ENCODE results near the gene PDGFC. TPM values are rescaled to one million over a fixed set of nuclear protein-coding genes. Genes with fewer than 3 reads are reported as not detected.

The PDGFC gene
- total RNA-seq, 2 experiments from 2014 or later = not detected

- intact Hi-C loops (cut with micrococcal nuclease) = no loop called here
- H3K4me1 Mint-ChIP-seq (ENCODE audit: low read depth) = no peaks in the 10 kb centered on the region
- ChIA-PET POLR2A (no interaction called here), CTCF (no interaction called here)
- no peak overlapping the region for H3K4me3 Mint-ChIP-seq
- no peaks in the 10 kb centered on the region for H3K36me3 Mint-ChIP-seq
- H3K27ac Mint-ChIP-seq = no peak overlapping the region
- peaks cover 2% of the 10 kb centered on the region for H3K9me3 Mint-ChIP-seq
- no peaks in the 10 kb centered on the region for H3K27me3 Mint-ChIP-seq
- DNase-seq = no peak
Observed at GRCh38 chr4:156956826-156957368, 14.7 kb downstream of the PDGFC start.

DNA sequence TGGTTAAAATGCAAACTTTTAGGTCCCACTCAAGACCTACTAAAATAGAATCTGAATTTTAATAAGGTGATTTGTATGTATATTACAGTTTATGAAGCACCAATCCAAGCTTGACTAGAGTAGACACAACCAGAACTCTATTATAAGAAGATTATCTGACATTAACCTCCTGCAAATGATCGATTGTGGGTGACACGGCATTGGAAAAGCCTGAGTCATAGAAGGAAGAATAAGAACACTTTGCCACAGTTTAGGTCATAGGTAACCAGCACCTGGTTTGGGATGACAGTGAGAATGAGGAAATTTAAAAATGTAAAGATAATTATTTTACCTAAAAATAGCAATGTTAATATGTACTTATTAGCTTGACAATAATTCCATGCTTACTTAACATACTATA is 15.2 kb downstream of the PDGFC start:
- Mint-ChIP-seq H3K4me3 (no peak overlapping the region), H3K4me1 (ENCODE audit: low read depth) (no peaks in the 10 kb centered on the region), H3K36me3 (no peaks in the 10 kb centered on the region), H3K27ac (no peak overlapping the region), H3K9me3 (peaks cover 2% of the 10 kb centered on the region), H3K27me3 (no peaks in the 10 kb centered on the region)
- intact Hi-C loops (cut with micrococcal nuclease) = no loop called here
- CTCF ChIA-PET = no interaction called here
- POLR2A ChIA-PET = no interaction called here
- DNase-seq = no peak

DNA sequence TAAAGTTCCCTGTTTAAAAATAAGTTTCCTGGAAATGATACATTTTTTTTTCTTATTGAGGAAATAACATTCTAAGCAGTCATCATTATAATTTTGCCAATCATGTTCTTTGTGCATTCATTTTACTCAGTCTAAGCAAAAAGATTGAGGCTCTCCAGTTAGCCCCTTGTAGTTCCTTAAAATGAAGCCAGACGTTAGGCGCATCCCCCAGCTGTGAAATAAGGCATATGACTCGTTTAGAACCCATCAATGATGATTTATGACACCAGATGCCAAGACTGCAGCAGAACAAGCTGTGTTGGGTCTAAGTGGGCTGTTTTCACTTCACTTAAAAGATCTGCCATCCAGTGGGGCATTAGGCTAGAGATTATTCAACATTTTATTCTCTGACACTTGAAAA is 17.0 kb downstream of the PDGFC start:
- Mint-ChIP-seq H3K27me3 (no peaks in the 10 kb centered on the region), H3K27ac (no peak overlapping the region), H3K9me3 (peaks cover 2% of the 10 kb centered on the region), H3K4me1 (ENCODE audit: low read depth) (no peaks in the 10 kb centered on the region), H3K4me3 (no peak overlapping the region), H3K36me3 (no peaks in the 10 kb centered on the region)
- ChIA-PET CTCF (no interaction called here), POLR2A (no interaction called here)
- intact Hi-C loops (cut with micrococcal nuclease) = no loop called here
- DNase-seq = no peak

- no peak for DNase-seq
- Mint-ChIP-seq H3K27me3 (no peaks in the 10 kb centered on the region), H3K36me3 (no peaks in the 10 kb centered on the region), H3K4me1 (ENCODE audit: low read depth) (no peaks in the 10 kb centered on the region), H3K4me3 (no peak overlapping the region), H3K27ac (no peak overlapping the region), H3K9me3 (no peaks in the 10 kb centered on the region)
- POLR2A ChIA-PET = no interaction called here
- intact Hi-C loops (cut with micrococcal nuclease) = no loop called here
- CTCF ChIA-PET = no interaction called here
Observed at GRCh38 chr4:156953951-156954350, 17.6 kb downstream of the PDGFC start.

DNA sequence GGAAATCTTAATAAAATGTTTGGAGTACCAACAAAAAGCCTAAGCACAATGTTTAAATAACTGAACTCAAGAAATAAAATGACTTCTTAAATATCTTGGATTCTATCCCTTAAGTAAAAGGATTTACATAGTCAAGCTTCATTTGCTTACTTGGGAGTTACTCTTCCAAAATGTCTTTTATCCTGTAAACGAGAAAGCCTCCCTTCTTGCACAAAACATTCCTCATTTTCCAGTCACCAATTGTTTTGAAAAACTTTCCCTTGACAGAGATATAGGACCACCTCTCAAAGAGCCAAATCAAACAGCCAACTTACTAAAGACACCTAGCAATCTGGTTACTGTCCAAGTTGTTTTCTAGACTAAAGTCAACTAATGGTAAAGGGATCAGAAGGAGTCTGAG is 18.6 kb downstream of the PDGFC start:
- DNase-seq = no peak
- H3K4me3 Mint-ChIP-seq = no peak overlapping the region
- no peaks in the 10 kb centered on the region for H3K9me3 Mint-ChIP-seq
- intact Hi-C loops (cut with micrococcal nuclease) = no loop called here
- H3K27me3 Mint-ChIP-seq = no peaks in the 10 kb centered on the region
- H3K36me3 Mint-ChIP-seq = no peaks in the 10 kb centered on the region
- ChIA-PET POLR2A (no interaction called here), CTCF (no interaction called here)
- no peaks in the 10 kb centered on the region for H3K4me1 Mint-ChIP-seq (ENCODE audit: low read depth)
- H3K27ac Mint-ChIP-seq = no peak overlapping the region

GRCh38 chr4:156952078-156952759 is 19.4 kb downstream of the PDGFC start:
- no peak for DNase-seq
- no peaks in the 10 kb centered on the region for H3K27me3 Mint-ChIP-seq
- ChIA-PET POLR2A (no interaction called here), CTCF (no interaction called here)
- no peak overlapping the region for H3K4me3 Mint-ChIP-seq
- H3K36me3 Mint-ChIP-seq = no peaks in the 10 kb centered on the region
- H3K9me3 Mint-ChIP-seq = no peaks in the 10 kb centered on the region
- no peaks in the 10 kb centered on the region for H3K4me1 Mint-ChIP-seq (ENCODE audit: low read depth)
- intact Hi-C loops (cut with micrococcal nuclease) = no loop called here
- H3K27ac Mint-ChIP-seq = no peak overlapping the region

- H3K27me3 Mint-ChIP-seq = no peaks in the 10 kb centered on the region
- H3K27ac Mint-ChIP-seq = no peak overlapping the region
- no peak overlapping the region for H3K4me3 Mint-ChIP-seq
- DNase-seq = no peak
- no peaks in the 10 kb centered on the region for H3K9me3 Mint-ChIP-seq
- no peaks in the 10 kb centered on the region for H3K4me1 Mint-ChIP-seq (ENCODE audit: low read depth)
- POLR2A ChIA-PET = no interaction called here
- no peaks in the 10 kb centered on the region for H3K36me3 Mint-ChIP-seq
- CTCF ChIA-PET = no interaction called here
- intact Hi-C loops (cut with micrococcal nuclease) = no loop called here
Observed at GRCh38 chr4:156950948-156951347, 20.7 kb downstream of the PDGFC start.

DNA sequence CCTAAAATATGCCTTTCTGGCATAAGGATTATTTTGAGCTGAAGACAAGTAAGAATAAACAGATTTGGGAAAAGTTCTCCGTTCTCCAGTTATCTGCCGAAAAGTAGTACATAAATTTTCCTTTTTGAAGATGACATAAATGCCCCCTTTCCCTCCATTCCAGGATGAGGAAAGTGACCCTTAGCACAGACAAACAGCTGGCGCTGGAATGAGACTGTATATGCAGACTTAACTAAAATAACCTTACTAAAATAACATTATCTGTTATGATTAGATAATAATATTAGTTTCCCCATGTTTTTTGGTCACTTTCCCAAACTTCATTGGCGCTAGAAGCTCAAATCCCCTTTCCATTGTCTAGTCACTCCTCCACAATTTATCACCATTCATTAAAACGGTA is 21.5 kb downstream of the PDGFC start:
- no peak overlapping the region for H3K4me3 Mint-ChIP-seq
- POLR2A ChIA-PET = no interaction called here
- H3K4me1 Mint-ChIP-seq (ENCODE audit: low read depth) = no peaks in the 10 kb centered on the region
- no peaks in the 10 kb centered on the region for H3K9me3 Mint-ChIP-seq
- H3K36me3 Mint-ChIP-seq = no peaks in the 10 kb centered on the region
- H3K27me3 Mint-ChIP-seq = no peaks in the 10 kb centered on the region
- intact Hi-C loops (cut with micrococcal nuclease) = no loop called here
- CTCF ChIA-PET = no interaction called here
- H3K27ac Mint-ChIP-seq = no peak overlapping the region
- DNase-seq = no peak

DNA sequence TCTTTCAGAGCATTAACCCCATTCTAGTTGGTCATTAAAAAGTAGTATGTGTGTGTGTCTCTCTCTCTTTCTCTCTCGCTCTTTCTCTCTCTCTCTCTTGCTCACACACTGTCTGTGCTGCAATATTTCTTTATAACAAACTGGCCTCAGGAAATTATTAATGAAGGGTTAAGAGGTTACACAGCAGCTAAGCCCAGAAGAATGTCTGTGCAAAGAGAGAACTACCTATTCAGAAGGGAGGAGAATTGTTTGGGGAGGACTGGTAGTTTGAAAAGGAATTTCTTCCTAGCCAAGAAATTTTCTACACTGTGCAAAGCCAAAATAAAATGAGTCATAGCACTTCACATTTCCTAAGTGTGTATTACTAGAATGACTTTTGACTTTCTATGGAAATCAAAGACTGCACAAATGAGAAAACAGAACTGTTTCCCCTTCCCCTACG is 22.2 kb downstream of the PDGFC start:
- Mint-ChIP-seq H3K4me3 (no peak overlapping the region), H3K36me3 (no peaks in the 10 kb centered on the region), H3K4me1 (ENCODE audit: low read depth) (no peaks in the 10 kb centered on the region), H3K27me3 (no peaks in the 10 kb centered on the region), H3K9me3 (no peaks in the 10 kb centered on the region), H3K27ac (no peak overlapping the region)
- DNase-seq = no peak
- POLR2A ChIA-PET = no interaction called here
- intact Hi-C loops (cut with micrococcal nuclease) = no loop called here
- CTCF ChIA-PET = no interaction called here

GRCh38 chr4:156948738-156949137 is 22.9 kb downstream of the PDGFC start:
- no peak overlapping the region for H3K4me3 Mint-ChIP-seq
- intact Hi-C loops (cut with micrococcal nuclease) = no loop called here
- H3K9me3 Mint-ChIP-seq = no peaks in the 10 kb centered on the region
- no peak overlapping the region for H3K27ac Mint-ChIP-seq
- no peaks in the 10 kb centered on the region for H3K4me1 Mint-ChIP-seq (ENCODE audit: low read depth)
- no peaks in the 10 kb centered on the region for H3K36me3 Mint-ChIP-seq
- ChIA-PET POLR2A (no interaction called here), CTCF (no interaction called here)
- no peaks in the 10 kb centered on the region for H3K27me3 Mint-ChIP-seq
- DNase-seq = no peak

GRCh38 chr4:156948133-156948532 is 23.5 kb downstream of the PDGFC start:
- Mint-ChIP-seq H3K27ac (no peak overlapping the region), H3K4me1 (ENCODE audit: low read depth) (no peaks in the 10 kb centered on the region), H3K27me3 (no peaks in the 10 kb centered on the region), H3K36me3 (no peaks in the 10 kb centered on the region), H3K9me3 (no peaks in the 10 kb centered on the region), H3K4me3 (no peak overlapping the region)
- no peak for DNase-seq
- POLR2A ChIA-PET = no interaction called here
- intact Hi-C loops (cut with micrococcal nuclease) = no loop called here
- CTCF ChIA-PET = no interaction called here

DNA sequence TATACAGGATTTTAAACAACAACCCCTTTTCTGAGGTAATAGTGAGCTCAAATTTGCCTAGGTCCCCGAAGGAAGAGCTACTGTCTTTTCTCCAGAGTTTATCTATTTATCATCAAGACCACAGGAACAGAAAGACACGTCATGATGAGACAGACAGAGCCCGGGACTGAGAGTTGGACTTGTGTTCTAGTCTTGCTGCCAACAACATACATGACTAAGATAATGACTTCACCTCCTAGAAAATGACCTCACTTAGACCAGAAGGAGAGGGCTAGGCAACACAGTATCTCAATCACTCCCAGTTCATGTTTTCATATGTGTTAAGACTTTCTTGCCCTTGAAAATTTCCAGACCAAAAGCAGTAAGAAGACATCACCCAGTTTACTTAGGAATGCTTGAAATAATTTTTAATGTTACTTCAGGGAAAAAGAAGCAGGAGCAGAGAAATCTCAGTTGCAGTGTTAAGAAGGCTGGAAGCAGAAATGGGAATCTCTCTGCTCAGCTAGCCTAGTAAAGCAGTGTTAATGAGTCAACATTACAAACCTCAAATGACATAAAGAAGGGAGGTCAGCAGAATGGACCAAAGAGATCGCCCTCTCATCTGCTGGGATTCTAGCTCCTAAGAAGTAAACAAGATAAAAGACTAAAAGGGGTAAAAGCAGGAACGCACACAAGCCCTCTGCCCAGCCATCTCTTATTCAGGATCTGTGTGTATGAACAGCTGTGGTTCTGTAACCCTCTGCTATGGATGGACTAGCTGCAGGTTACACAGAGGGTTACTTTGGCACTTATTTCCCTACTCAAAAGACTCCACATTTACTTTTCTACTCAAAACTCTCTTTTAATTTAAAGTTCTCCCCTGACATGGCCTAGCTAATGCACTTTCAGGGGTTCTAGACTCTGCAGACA is 24.8 kb downstream of the PDGFC start:
- Mint-ChIP-seq H3K4me3 (no peak overlapping the region), H3K27me3 (no peaks in the 10 kb centered on the region), H3K4me1 (ENCODE audit: low read depth) (no peaks in the 10 kb centered on the region), H3K9me3 (no peaks in the 10 kb centered on the region), H3K36me3 (no peaks in the 10 kb centered on the region), H3K27ac (no peak overlapping the region)
- no peak for DNase-seq
- CTCF ChIA-PET = no interaction called here
- POLR2A ChIA-PET = no interaction called here
- intact Hi-C loops (cut with micrococcal nuclease) = no loop called here

DNA sequence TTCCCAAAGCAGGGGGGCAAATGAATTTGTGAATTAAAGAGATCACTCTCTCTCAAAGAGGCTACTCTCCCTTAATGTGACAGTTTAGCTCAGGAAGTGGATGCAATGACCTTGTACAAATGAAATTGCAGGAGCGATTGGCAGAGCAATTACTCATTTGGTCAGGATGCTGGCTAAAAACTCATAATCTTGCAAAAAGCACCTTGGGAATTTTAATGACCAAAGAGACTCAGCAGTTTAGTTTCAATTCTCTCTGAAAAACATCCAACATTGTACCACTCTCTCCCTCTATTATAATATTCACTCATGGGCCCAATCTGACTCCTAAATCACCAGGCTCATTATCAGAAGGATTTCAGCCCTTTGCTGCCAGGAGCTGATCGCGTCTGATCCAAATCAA is 26.1 kb downstream of the PDGFC start:
- CTCF ChIA-PET = no interaction called here
- Mint-ChIP-seq H3K27me3 (no peaks in the 10 kb centered on the region), H3K36me3 (no peaks in the 10 kb centered on the region), H3K4me1 (ENCODE audit: low read depth) (no peaks in the 10 kb centered on the region), H3K27ac (no peak overlapping the region), H3K9me3 (no peaks in the 10 kb centered on the region), H3K4me3 (no peak overlapping the region)
- POLR2A ChIA-PET = no interaction called here
- DNase-seq = no peak
- intact Hi-C loops (cut with micrococcal nuclease) = no loop called here

All from activated CD4-positive, alpha-beta memory T cell treated with anti-CD3 and anti-CD28 coated beads for 36 hours (primary cell).